ENCODE results near the gene ZBTB48. TPM values are rescaled to one million over a fixed set of nuclear protein-coding genes. Genes with fewer than 3 reads are reported as not detected.
"Not testable (repeated sequence)": the region's sequence is repeated elsewhere in the genome, so short reads cannot be mapped to it uniquely, and the experiment has no call there.

Gene ZBTB48
- total RNA-seq, 4 donors from 2014 or later: 9.3 to 14.5 (median 11.3) TPM

GRCh38 chr1:6599141-6599975 is 19.6 kb downstream of the ZBTB48 start:
- ATAC-seq: peak in 1 of 2 donors; percentile 2
- in situ Hi-C loops (cut with MboI; ENCODE audit: low sequenced_read_pairs in 4 of 4): no loop called here
- Histone ChIP-seq H3K27ac (peak overlapping the region; percentile 98 to 100 (median 100)), H3K9me3 (no peaks in the 10 kb centered on the region), H3K36me3 (peaks cover 0 to 35% of the 10 kb centered on the region in 2 donors), H3K4me1 (peaks cover 60 to 63% of the 10 kb centered on the region in 2 donors), H3K4me3 (peak overlapping the region; percentile 74 to 92 (median 90)), H3K27me3 (no peaks in the 10 kb centered on the region)
- intact Hi-C loops (cut with DNase I; ENCODE audit: low total_unique reads): no loop called here
- DNase-seq: peak; percentile 73 to 76
- TF ChIP-seq CTCF (IDR thresholded peaks at IDR 0.05 in 4 of 5, conservative IDR thresholded peaks at IDR 0.05 in 1 of 5) (peak in 3 of 5 experiments; percentile 23 to 36 (median 26)), POLR2A (IDR thresholded peaks at IDR 0.05) (peak; percentile 52 to 57)

- peaks cover 60 to 63% of the 10 kb centered on the region in 2 donors for H3K4me1 ChIP-seq
- ATAC-seq; DNase-seq; H3K9me3 ChIP-seq; H3K27me3 ChIP-seq; in situ Hi-C loops (cut with MboI; ENCODE audit: low sequenced_read_pairs in 4 of 4): not testable (repeated sequence)
- intact Hi-C loops (cut with DNase I; ENCODE audit: low total_unique reads): loop anchor here (2.0 to 5.0 kb wide), 2 partner anchors 19 to 182 kb away; no protein-coding TSS in a partner anchor
- peaks cover 0 to 29% of the 10 kb centered on the region in 2 donors for H3K36me3 ChIP-seq
- H3K27ac ChIP-seq: peak overlapping the region; percentile 98 to 100 (median 100)
- H3K4me3 ChIP-seq: peak overlapping the region; percentile 74 to 92 (median 90)
Observed at GRCh38 chr1:6599991-6600390, 20.2 kb downstream of the ZBTB48 start.

- H3K4me3 ChIP-seq: peak overlapping the region; percentile 74 to 92 (median 90)
- no peaks in the 10 kb centered on the region for H3K9me3 ChIP-seq
- H3K4me1 ChIP-seq: peaks cover 59 to 63% of the 10 kb centered on the region in 2 donors
- no peaks in the 10 kb centered on the region for H3K27me3 ChIP-seq
- TF ChIP-seq CTCF (IDR thresholded peaks at IDR 0.05 in 4 of 5, conservative IDR thresholded peaks at IDR 0.05 in 1 of 5): no peak
- TF ChIP-seq POLR2A (IDR thresholded peaks at IDR 0.05): no peak
- in situ Hi-C loops (cut with MboI; ENCODE audit: low sequenced_read_pairs in 4 of 4): no loop called here
- intact Hi-C loops (cut with DNase I; ENCODE audit: low total_unique reads): loop anchor here (2.0 to 5.0 kb wide), 2 partner anchors 20 to 182 kb away; no protein-coding TSS in a partner anchor
- peaks cover 0 to 24% of the 10 kb centered on the region in 2 donors for H3K36me3 ChIP-seq
- DNase-seq (no peak), ATAC-seq (peak in 1 of 2 donors; percentile 7)
- peak overlapping the region; percentile 98 to 100 (median 100) for H3K27ac ChIP-seq
Observed at GRCh38 chr1:6600410-6601048, 20.7 kb downstream of the ZBTB48 start.

GRCh38 chr1:6601049-6601922 is 21.5 kb downstream of the ZBTB48 start:
- H3K4me3 ChIP-seq: peak overlapping the region; percentile 74 to 92 (median 90)
- TF ChIP-seq CTCF (IDR thresholded peaks at IDR 0.05 in 4 of 5, conservative IDR thresholded peaks at IDR 0.05 in 1 of 5) (peak in 2 of 5 experiments; percentile 7 to 26), POLR2A (IDR thresholded peaks at IDR 0.05) (peak; percentile 94 to 95)
- DNase-seq (peak; percentile 94 to 95), ATAC-seq (peak; percentile 51 to 54)
- peak overlapping the region; percentile 98 to 100 (median 100) for H3K27ac ChIP-seq
- in situ Hi-C loops (cut with MboI; ENCODE audit: low sequenced_read_pairs in 4 of 4): no loop called here
- intact Hi-C loops (cut with DNase I; ENCODE audit: low total_unique reads): loop anchor here (2.0 to 5.0 kb wide), 2 partner anchors 20 to 181 kb away; no protein-coding TSS in a partner anchor
- H3K4me1 ChIP-seq: peaks cover 55 to 63% of the 10 kb centered on the region in 2 donors
- no peaks in the 10 kb centered on the region for H3K27me3 ChIP-seq
- no peaks in the 10 kb centered on the region for H3K9me3 ChIP-seq
- H3K36me3 ChIP-seq: peaks cover 0 to 18% of the 10 kb centered on the region in 2 donors
